ENCODE results near the gene ZBTB12.
"Not testable (repeated sequence)": the region's sequence is repeated elsewhere in the genome, so short reads cannot be mapped to it uniquely, and the experiment has no call there.

DNA sequence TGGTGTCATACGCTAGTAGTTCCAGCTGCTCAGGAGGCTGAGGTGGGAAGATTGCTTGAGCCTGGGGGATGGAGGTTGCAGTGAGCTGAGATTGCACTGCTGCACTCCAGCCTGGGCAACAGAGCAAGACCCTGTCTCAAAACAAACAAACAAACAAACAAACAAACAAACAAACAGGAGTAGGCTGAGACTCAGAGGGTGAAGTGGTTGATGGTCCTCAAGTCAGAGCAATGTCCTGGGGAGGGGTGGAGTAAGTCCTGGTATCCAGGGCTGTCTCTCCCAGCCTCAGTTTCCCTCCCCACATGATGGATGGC, 33.3 kb downstream of the ZBTB12 start:
- TF ChIP-seq EZH2phosphoT487 (IDR thresholded peaks at IDR 0.05; ENCODE audit: borderline replicate concordance, low read depth, low read length) = not testable (repeated sequence)
- TF ChIP-seq, protein P1, sequence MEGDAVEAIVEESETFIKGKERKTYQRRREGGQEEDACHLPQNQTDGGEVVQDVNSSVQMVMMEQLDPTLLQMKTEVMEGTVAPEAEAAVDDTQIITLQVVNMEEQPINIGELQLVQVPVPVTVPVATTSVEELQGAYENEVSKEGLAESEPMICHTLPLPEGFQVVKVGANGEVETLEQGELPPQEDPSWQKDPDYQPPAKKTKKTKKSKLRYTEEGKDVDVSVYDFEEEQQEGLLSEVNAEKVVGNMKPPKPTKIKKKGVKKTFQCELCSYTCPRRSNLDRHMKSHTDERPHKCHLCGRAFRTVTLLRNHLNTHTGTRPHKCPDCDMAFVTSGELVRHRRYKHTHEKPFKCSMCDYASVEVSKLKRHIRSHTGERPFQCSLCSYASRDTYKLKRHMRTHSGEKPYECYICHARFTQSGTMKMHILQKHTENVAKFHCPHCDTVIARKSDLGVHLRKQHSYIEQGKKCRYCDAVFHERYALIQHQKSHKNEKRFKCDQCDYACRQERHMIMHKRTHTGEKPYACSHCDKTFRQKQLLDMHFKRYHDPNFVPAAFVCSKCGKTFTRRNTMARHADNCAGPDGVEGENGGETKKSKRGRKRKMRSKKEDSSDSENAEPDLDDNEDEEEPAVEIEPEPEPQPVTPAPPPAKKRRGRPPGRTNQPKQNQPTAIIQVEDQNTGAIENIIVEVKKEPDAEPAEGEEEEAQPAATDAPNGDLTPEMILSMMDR (conservative IDR thresholded peaks at IDR 0.05; ENCODE audit: low read length) = not testable (repeated sequence)

Data from OCI-LY7 (cell line).